GM19351 (cell line): Measurements from ENCODE around the gene PRM3.
A peak's percentile ranks its signal among the peaks of the same experiment; 100 is the strongest.

ENCODE experiments used
- ATAC-seq: cut with Tn5 transposase; IDR thresholded peaks from one replicate; pipeline ENCODE4 v1.9.1; 2021; ENCODE audit warnings: mild to moderate bottlenecking, moderate library complexity; ENCODE audit not compliant: unreplicated experiment

Gene PRM3

DNA sequence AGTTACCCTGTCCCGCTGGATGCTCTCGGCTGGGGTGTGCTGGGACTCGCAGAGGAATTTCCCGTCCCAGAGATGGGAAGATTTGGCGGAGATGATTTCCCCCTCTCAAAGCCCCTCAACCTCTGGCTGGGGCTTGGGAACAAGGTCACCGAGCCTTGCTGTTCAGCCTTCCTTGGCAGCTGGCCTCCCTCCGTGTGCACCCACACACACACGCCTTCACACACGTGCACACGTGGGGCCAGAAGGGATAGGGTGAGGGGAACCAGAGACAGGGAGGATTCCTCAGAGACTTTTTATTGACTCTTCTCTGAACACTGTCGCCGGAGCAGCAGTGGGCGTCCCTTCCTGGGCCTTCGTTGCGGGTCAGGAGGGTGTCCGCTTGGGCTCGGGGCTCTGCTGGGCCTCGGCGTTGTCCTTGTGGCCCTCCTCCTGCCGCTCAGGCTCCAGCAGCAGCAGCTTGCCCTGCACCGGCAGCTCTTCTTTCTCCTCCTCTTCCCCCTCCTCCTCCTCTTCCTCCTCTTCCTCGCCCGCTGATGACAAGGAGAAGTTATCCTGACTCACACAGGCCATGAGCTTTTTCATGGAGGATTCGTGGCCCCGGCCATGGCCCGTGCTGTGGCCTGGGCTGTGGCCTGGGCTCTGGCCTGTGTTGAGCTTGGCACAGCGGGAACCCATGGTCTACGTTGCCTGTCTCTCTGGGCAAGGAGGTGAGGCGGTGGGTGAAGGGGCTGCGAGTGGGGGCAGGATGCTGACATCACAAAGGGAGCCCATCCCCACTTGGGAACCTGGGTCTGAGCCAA, at the start of gene PRM3:
Gene PRM3 (minus strand): TSS at position 709 of the 800 bp plus-strand sequence. CDS start 34 bp downstream, at position 675.
- no peak for ATAC-seq

DNA sequence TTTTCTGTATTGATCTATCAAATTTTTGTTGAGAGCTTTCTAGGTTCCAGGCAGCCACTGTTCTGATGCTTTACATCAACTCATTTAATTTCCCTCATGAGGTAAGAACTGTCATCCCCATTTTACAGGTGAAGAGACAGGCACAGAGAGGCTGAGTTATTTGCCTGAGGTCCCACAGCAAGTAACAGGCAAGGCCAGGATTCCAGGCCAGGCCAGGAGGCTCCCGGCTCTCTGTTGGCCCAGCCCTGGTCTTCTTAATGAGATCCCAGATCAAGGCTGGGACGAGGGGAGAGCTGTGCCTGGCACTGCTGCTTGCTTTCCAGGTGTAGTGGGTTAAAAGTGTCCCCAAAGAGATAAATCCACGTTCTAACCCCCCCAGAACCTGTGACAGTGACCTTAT, 49.4 kb upstream of the PRM3 start:
- no peak for ATAC-seq

DNA sequence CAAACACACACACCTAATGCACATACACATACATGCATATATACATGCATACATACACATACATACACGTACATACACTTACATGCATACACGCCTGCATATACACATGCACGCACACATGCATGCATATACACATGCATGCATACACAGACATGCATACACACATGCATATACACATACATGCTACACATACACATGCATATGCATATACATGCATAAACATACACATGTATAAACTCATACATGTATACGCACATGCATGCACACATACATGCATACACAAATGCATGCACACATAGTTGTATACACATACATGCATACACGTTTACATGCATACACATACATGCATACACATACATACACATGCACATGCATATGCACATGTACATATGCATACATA, 48.2 kb upstream of the PRM3 start:
- no peak for ATAC-seq

GRCh38 chr16:11320170-11320569, 46.7 kb upstream of the PRM3 start:
- ATAC-seq = no peak

DNA sequence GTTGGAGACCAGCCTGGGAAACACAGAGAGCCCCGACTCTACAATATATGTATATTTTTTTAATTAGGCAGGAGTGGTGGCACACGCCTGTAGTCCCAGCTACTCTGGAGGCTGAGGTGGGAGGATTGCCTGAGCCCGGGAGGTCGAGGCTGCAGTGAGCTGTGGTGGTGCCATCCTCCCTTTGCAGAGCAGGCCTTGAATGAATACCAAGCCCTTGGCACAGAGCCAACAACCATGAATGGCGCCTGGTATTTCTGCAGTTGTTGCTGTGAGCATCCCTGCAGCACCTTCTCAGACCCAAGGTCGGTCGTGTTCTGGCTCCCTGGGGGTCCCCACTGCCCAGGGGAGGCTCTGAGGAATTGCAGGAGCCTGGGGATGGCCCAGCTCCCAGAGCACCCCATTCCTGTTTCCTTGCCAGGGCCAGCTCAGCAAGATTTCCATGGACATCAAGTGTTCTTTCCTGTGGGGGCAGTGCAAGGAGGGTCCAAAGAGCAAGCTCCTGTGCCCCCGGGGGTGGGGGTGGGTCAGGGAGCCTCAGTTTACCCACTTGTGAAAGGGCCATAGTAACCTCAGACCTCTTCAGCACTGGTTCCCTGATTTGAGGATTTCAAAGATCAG, 46.2 kb upstream of the PRM3 start:
- no peak for ATAC-seq

DNA sequence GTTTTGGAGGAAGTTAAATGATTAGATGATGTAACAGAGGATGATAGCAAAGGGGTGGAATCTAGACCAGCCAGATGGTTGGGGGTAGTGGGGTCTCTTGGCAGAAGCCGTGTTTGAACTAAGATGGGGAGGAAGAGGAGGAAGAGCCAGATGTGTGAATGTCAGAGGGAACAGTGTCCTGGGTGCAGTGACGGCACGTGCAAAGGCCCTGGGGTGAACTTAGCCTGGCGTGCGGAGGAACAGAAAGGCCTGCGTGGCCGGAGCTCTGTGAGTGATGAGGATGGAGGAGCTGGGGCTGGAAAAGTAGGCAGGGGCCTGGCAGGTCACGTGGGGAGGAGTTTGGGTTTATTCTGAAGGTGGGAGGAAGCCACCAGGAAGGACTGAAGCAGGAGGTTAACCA, 45.4 kb upstream of the PRM3 start:
- ATAC-seq = no peak

GRCh38 chr16:11316331-11317015, 43.0 kb upstream of the PRM3 start:
- no peak for ATAC-seq

- ATAC-seq = no peak
Observed at GRCh38 chr16:11315510-11315909, 42.1 kb upstream of the PRM3 start.

DNA sequence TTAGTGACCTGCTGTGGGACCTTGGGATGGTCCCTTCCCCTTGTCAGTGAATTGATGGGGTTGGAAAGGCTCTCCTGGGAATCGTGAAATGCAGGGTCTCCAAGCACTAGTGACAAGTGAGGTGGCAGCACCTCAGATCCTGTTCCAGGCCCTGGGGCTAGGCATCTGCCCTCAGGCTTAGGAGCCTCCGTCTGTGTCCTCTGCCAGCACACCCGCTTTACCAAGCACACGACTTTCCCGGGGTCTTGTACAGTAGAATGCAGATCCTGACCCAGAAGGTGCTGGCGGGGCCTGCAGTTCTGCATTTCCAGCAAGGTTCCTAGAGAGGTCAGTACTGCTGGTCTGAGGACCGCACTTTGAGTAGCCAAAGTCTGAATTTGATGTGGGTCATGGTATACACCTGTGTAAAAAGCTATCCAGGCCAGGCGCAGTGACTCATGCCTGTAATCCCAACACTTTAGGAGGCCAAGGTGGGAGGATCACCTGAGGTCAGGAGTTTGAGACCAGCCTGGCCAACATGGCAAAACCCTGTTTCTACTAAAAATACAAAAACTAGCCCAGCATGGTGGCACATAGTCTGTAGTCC, 41.0 kb upstream of the PRM3 start:
- no peak for ATAC-seq

DNA sequence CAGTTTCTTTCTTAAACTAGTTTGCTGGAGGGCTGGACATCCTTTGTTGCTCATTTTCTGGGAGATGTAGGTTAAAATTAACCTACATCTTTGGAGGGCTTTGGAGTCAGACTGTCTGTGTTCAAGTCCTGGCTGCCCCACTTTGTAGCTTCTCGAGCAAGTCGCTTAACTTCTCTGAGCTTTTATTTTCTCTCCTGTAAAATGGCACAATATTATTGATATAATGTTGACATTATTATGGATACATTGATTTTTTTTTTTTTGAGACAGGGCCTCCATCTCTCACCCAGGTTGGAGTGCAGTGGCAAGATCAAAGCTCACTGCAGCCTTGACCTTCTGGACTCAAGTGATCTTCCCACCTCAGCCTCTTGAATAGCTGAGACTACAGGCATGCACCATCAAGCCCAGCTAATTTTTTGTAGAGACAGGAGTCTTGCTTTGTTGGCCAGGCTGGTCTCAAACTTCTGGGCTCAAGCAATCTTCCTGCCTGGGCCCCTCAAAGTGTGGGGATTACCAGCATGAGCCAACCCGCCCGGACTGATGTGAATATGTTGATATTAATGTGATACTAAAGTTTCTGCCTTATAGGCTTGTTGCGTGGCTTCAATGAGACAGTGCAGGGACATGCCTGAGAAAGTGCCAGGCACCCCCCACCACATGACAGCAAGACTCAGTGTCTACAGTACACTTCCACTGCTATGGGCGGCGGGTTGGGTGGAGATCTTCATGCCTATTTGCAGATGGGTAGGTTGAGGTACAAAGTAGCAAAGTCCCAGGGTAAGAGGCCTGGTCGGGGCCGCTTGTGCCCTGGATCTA, 40.3 kb upstream of the PRM3 start:
- ATAC-seq = no peak

DNA sequence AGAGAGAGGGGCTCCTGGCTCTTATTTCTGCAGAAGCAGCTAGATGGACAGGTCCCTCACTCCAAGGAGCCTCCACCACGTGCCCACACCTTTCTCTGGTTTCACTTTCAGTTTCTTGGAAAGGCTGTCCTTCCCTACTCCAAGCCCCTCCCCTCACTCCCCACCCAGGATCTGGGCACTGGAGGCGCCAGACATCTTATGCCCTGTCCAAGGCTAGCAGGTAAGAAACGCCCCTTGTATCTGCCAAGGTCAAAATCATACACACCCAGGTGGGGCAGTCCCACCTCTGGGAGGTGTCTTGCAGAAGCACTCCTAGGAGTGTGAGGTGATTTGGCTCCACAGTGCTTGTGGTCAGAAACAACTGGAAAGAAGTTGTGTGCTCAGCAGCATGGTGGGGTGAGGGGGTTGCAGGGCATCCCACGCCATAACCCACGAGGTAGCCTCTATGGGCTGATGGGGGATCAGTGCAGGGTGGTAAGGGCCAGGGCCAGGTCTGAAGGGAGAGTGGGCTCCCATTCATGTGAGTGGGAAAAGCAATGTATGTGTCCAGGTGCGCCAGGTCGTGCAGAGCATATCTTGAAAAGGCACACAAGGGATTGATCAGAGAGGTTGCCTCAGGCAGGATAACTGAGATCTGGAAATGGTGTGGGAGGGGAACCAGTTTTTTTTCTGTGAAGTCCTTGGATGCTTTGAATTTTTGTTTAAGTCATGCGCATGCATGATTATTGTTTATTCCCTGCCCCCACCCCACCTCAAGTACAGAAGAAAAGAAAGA, 39.5 kb upstream of the PRM3 start:
- ATAC-seq = no peak

GRCh38 chr16:11310997-11311561, 37.6 kb upstream of the PRM3 start:
- ATAC-seq = peak; percentile 42

DNA sequence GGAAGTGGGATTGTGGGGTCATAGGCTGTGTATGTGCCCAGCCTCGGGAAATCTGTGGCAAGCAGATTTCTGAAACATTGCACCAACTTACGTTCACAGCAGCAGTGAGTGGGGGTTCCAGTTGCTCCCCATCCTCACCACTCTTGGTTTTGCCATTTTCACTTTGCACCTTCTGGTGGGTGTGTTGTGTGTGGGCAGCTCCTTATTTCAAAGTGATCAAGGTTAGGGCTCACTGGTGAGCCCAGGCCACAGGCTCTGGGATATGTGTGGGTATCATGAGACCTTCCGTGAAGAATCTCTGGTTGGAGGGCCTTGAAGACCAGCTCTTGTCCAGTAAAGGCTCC, 37.2 kb upstream of the PRM3 start:
- ATAC-seq = no peak

- no peak for ATAC-seq
Observed at GRCh38 chr16:11309895-11310633, 36.6 kb upstream of the PRM3 start.

- ATAC-seq = no peak
Observed at GRCh38 chr16:11308493-11309283, 35.3 kb upstream of the PRM3 start.

DNA sequence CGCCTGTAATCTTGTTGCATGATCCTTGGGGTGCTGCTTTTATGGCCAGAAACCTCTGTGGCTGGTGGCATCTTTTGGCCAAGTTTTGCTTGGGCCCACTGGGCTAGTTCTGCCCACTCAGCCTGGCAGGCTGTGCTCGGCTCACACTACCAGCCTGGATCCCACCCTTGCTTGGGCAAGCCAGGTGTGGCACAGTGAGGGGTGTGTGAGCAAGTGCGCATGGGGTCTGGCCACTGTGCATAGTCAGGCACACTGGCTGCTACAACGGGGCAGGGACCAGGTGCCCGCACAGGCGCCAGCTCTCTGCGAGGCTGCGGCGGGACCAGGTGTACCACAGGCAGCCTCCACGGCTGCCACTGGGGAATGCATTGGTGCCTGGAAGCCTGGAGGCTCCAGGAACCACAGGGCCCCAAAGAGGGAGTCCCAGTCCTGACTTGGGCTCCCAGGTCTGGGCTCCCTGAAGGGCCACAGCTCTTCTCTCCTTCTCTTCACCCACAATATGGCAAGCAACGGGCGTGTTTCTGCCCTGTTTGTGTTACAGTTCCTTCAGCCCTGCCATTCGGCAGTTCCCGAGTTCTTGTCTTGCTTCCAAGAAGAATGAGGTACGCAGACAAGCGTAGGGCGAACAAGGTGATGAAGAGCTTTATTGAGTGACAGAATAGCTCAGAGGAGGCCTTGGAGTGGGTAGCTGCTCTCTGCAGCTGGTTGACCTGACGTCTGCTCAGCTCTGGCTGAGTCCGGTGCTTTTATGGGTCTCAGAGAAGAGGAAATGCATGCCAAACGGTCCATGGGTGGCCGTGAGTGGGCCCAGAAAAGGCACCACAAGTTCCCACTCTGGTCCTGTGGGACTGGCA, 34.4 kb upstream of the PRM3 start:
- ATAC-seq = no peak

DNA sequence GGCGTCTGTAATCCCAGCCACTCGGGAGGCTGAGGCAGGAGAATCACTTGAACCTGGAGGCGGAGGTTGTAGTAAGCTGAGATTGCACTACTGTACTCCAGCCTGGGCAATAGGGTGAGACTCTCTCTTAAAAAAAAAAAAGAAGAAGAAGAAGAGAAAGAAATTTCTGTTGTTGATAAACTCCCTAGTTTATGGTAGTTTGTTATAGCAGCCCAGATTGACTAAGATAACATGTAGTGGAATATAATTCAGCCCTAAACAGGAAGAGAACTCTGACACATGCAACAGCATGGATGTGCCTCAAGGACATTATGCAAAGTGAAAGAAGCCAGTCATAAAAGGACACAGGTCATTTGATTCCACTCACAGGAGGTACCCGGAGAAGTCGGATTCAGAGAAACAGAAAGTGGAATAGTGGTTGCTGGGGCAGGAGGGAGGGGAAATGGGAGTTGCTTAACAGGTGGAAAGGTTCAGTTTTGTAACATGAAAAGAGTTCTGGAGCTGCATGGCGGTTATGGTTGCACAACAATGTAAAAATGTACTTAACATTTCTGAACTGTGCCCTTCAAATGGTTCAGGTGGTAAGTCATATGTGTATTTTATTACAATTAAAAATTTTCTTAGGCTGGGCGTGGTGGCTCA, 33.7 kb upstream of the PRM3 start:
- ATAC-seq = no peak
